MM.1S (cell line): ENCODE results near the gene ZBTB7C.
"Not testable (repeated sequence)": the region's sequence is repeated elsewhere in the genome, so short reads cannot be mapped to it uniquely, and the experiment has no call there.

Source experiments
- DNase-seq: peaks from one replicate; pipeline ENCODE4 v3.0.0-alpha.2; 2015
- H2AFZ ChIP-seq: fragments of 300-600 bp; sonication (generic); 2 replicates; pipeline ENCODE4 v1.6.0; 2016; ENCODE audit warnings: antibody characterized with exemption, low read length
- H3F3A ChIP-seq: fragments of 300-600 bp; sonication (generic); 2 replicates; pipeline ENCODE4 v1.6.1; 2016; ENCODE audit warnings: mild to moderate bottlenecking, antibody characterized with exemption, low read length, moderate library complexity, mixed read lengths; ENCODE audit not compliant: insufficient read depth
- H3K27ac ChIP-seq: fragments of 300-600 bp; sonication (generic); 2 replicates; pipeline ENCODE4 v1.5.1; 2016; ENCODE audit warnings: mild to moderate bottlenecking, low read length
- H3K27me3 ChIP-seq: fragments of 300-600 bp; sonication (generic); replicated peaks from 2 replicates; pipeline ENCODE4 v1.6.0; 2016; ENCODE audit warnings: low read length; ENCODE audit not compliant: insufficient read depth
- H3K36me3 ChIP-seq: fragments of 300-600 bp; sonication (generic); replicated peaks from 2 replicates; pipeline ENCODE4 v1.6.1; 2016; ENCODE audit warnings: mild to moderate bottlenecking, low read length, mixed read lengths; ENCODE audit not compliant: insufficient read depth
- H3K4me1 ChIP-seq: fragments of 300-600 bp; sonication (generic); 2 replicates; pipeline ENCODE4 v1.6.1; 2016; ENCODE audit warnings: low read length, mixed read lengths
- H3K4me2 ChIP-seq: fragments of 300-600 bp; sonication (generic); 2 replicates; pipeline ENCODE4 v1.6.0; 2016; ENCODE audit warnings: low read depth, low read length
- H3K4me3 ChIP-seq: fragments of 300-600 bp; sonication (generic); 2 replicates; pipeline ENCODE4 v1.5.1; 2016; ENCODE audit warnings: low read length, mixed read lengths
- H3K79me2 ChIP-seq: fragments of 300-600 bp; sonication (generic); 2 replicates; pipeline ENCODE4 v1.6.1; 2016; ENCODE audit warnings: mixed run types, low read length, mixed read lengths
- H3K9ac ChIP-seq: fragments of 300-600 bp; sonication (generic); 2 replicates; pipeline ENCODE4 v1.6.1; 2016; ENCODE audit warnings: low read length, mixed read lengths
- H3K9me2 ChIP-seq: fragments of 300-600 bp; sonication (generic); replicated peaks from 2 replicates; pipeline ENCODE4 v1.6.1; 2016; ENCODE audit warnings: mild to moderate bottlenecking, low read length, mixed read lengths; ENCODE audit not compliant: insufficient read depth
- H3K9me3 ChIP-seq: fragments of 300-600 bp; sonication (generic); replicated peaks from 2 replicates; pipeline ENCODE4 v1.6.1; 2016; ENCODE audit warnings: mild to moderate bottlenecking, low read length, mixed read lengths; ENCODE audit not compliant: insufficient read depth
- H4K20me1 ChIP-seq: fragments of 300-600 bp; sonication (generic); 2 replicates; pipeline ENCODE4 v1.6.1; 2016; ENCODE audit warnings: mild to moderate bottlenecking, low read length, moderate library complexity, mixed read lengths; ENCODE audit not compliant: insufficient read depth
- EZH2 ChIP-seq: fragments of 300-600 bp; sonication (generic); optimal IDR thresholded peaks from 2 replicates; pipeline ENCODE3; 2017; ENCODE audit warnings: low read depth, mild to moderate bottlenecking, antibody characterized with exemption, low read length, mixed read lengths
- EZH2phosphoT487 ChIP-seq: fragments of 300-600 bp; sonication (generic); IDR thresholded peaks from 2 replicates; pipeline ENCODE4 v1.6.1; 2018; ENCODE audit warnings: antibody characterized with exemption, low read length
- TF ChIP-seq, protein P1 (sequence below): fragments of 300-600 bp; sonication (generic); IDR thresholded peaks from 2 replicates; pipeline ENCODE4 v1.5.1; 2016; ENCODE audit warnings: antibody characterized with exemption, low read length, mixed read lengths

ZBTB7C gene

GRCh38 chr18:48442761-48443160 is 33.6 kb upstream of the ZBTB7C start:
- Histone ChIP-seq H3F3A (no peaks in the 10 kb centered on the region), H3K9me2 (no peaks in the 10 kb centered on the region), H2AFZ (no peak overlapping the region), H3K79me2 (no peaks in the 10 kb centered on the region), H3K36me3 (no peaks in the 10 kb centered on the region), H3K27me3 (no peaks in the 10 kb centered on the region), H3K9me3 (no peaks in the 10 kb centered on the region), H3K27ac (no peak overlapping the region), H3K4me2 (no peak overlapping the region), H4K20me1 (no peaks in the 10 kb centered on the region), H3K4me3 (no peak overlapping the region), H3K4me1 (no peaks in the 10 kb centered on the region), H3K9ac (no peak overlapping the region)
- TF ChIP-seq EZH2phosphoT487 (no peak), EZH2 (no peak)
- TF ChIP-seq, protein P1, sequence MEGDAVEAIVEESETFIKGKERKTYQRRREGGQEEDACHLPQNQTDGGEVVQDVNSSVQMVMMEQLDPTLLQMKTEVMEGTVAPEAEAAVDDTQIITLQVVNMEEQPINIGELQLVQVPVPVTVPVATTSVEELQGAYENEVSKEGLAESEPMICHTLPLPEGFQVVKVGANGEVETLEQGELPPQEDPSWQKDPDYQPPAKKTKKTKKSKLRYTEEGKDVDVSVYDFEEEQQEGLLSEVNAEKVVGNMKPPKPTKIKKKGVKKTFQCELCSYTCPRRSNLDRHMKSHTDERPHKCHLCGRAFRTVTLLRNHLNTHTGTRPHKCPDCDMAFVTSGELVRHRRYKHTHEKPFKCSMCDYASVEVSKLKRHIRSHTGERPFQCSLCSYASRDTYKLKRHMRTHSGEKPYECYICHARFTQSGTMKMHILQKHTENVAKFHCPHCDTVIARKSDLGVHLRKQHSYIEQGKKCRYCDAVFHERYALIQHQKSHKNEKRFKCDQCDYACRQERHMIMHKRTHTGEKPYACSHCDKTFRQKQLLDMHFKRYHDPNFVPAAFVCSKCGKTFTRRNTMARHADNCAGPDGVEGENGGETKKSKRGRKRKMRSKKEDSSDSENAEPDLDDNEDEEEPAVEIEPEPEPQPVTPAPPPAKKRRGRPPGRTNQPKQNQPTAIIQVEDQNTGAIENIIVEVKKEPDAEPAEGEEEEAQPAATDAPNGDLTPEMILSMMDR: no peak
- DNase-seq: no peak

DNA sequence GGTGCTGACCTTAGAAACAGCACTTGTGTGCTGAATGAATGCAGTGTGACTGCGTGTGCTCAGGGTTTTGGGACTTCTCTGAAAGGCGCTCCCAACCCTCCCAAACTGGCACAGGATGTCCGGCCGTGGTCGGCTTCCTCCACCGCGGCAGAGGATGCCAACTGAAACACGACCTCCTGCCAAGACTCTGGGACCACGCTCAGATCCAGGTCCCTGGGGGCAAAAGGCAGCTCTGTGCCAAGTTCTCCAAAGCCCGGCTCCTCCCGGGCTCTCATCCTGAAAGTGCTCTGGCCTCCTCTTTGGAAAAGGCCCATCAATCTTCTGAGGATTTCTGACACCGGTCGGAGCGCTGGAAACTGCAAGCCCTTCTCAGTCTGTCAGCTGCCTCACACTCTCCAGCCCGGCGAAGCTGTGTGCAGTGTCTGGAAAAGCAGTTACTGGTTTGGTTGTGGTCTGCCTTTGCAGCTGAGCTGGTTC is 32.3 kb upstream of the ZBTB7C start:
- Histone ChIP-seq H3K27me3 (no peaks in the 10 kb centered on the region), H3K4me2 (no peak overlapping the region), H3K36me3 (no peaks in the 10 kb centered on the region), H4K20me1 (no peaks in the 10 kb centered on the region), H2AFZ (no peak overlapping the region), H3F3A (no peaks in the 10 kb centered on the region), H3K27ac (no peak overlapping the region), H3K9me3 (no peaks in the 10 kb centered on the region), H3K4me1 (no peaks in the 10 kb centered on the region), H3K9me2 (no peaks in the 10 kb centered on the region), H3K79me2 (no peaks in the 10 kb centered on the region), H3K4me3 (no peak overlapping the region), H3K9ac (no peak overlapping the region)
- TF ChIP-seq, protein P1: no peak
- TF ChIP-seq EZH2 (no peak), EZH2phosphoT487 (no peak)
- no peak for DNase-seq

- no peaks in the 10 kb centered on the region for H4K20me1 ChIP-seq
- no peak for DNase-seq
- no peak overlapping the region for H3K27ac ChIP-seq
- no peaks in the 10 kb centered on the region for H3K27me3 ChIP-seq
- H3K9me3 ChIP-seq: no peaks in the 10 kb centered on the region
- no peak overlapping the region for H3K9ac ChIP-seq
- no peak overlapping the region for H3K4me3 ChIP-seq
- no peaks in the 10 kb centered on the region for H3K4me1 ChIP-seq
- no peaks in the 10 kb centered on the region for H3K36me3 ChIP-seq
- H3K4me2 ChIP-seq: no peak overlapping the region
- H2AFZ ChIP-seq: no peak overlapping the region
- H3K9me2 ChIP-seq: no peaks in the 10 kb centered on the region
- H3K79me2 ChIP-seq: no peaks in the 10 kb centered on the region
- no peaks in the 10 kb centered on the region for H3F3A ChIP-seq
- no peak for TF ChIP-seq EZH2phosphoT487
- no peak for TF ChIP-seq EZH2
- TF ChIP-seq, protein P1: no peak
These were observed 31.7 kb upstream of the ZBTB7C start for GRCh38 chr18:48440924-48441323.

DNA sequence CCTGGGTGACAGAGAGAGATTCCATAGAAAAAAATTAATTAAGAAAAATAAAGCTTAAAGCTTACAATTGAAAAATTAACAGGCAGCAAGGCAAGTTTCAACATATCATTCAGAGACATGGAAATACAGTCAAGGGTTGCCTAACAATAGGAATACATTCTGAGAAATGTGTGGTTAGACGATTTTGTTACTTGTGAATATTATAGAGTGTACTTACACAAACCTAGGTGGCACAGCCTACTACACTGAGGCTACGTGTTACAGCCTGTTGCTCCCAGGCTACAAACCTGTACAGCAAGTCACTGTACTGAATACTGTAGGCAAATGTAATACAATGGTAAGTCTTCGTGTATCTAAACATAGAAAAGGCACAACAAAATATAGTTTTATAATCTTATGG is 27.7 kb upstream of the ZBTB7C start:
- H3K36me3 ChIP-seq: no peaks in the 10 kb centered on the region
- TF ChIP-seq EZH2 (no peak), EZH2phosphoT487 (no peak)
- TF ChIP-seq, protein P1: no peak
- no peak overlapping the region for H3K27ac ChIP-seq
- H3K9me2 ChIP-seq: no peaks in the 10 kb centered on the region
- H3K9me3 ChIP-seq: no peaks in the 10 kb centered on the region
- no peaks in the 10 kb centered on the region for H4K20me1 ChIP-seq
- no peak overlapping the region for H3K4me2 ChIP-seq
- H3K4me1 ChIP-seq: no peaks in the 10 kb centered on the region
- H3K4me3 ChIP-seq: no peak overlapping the region
- no peaks in the 10 kb centered on the region for H3K27me3 ChIP-seq
- H3K9ac ChIP-seq: no peak overlapping the region
- no peaks in the 10 kb centered on the region for H3K79me2 ChIP-seq
- DNase-seq: no peak
- no peaks in the 10 kb centered on the region for H3F3A ChIP-seq
- H2AFZ ChIP-seq: no peak overlapping the region

DNA sequence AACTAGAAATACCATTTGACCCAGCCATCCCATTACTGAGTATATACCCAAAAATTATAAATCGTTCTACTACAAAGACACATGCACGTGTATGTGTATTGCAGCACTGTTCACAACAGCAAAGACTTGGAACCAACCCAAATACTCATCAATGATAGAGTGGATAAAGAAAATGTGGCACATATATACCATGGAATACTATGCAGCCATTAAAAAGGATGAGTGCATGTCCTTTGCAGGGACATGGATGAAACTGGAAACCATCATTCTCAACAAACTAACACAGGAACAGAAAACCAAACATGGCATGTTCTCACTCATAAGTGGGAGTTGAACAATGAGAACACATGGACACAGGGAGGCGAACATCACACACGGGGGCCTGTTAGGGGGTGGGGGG is 25.2 kb upstream of the ZBTB7C start:
- not testable (repeated sequence) for H3K27me3 ChIP-seq, H3K9me3 ChIP-seq, H3K27ac ChIP-seq, H3F3A ChIP-seq, H3K36me3 ChIP-seq, DNase-seq, H4K20me1 ChIP-seq, H3K4me3 ChIP-seq, H3K4me1 ChIP-seq, H3K79me2 ChIP-seq, H3K4me2 ChIP-seq, H3K9me2 ChIP-seq, H2AFZ ChIP-seq, H3K9ac ChIP-seq
